Measurements from ENCODE around the gene GAA.
A peak's percentile ranks its signal among the peaks of the same experiment; 100 is the strongest.
"Not testable (repeated sequence)": the region's sequence is repeated elsewhere in the genome, so short reads cannot be mapped to it uniquely, and the experiment has no call there.

Gene GAA

GRCh38 chr17:80147035-80147822, 45.8 kb downstream of the GAA start, which contains the start of gene EIF4A3:
Gene EIF4A3, minus strand, starts transcription at chr17:80147128. Its CDS starts 167 bp downstream, at chr17:80146961.
- DNase-seq, result peak; percentile 98

DNA sequence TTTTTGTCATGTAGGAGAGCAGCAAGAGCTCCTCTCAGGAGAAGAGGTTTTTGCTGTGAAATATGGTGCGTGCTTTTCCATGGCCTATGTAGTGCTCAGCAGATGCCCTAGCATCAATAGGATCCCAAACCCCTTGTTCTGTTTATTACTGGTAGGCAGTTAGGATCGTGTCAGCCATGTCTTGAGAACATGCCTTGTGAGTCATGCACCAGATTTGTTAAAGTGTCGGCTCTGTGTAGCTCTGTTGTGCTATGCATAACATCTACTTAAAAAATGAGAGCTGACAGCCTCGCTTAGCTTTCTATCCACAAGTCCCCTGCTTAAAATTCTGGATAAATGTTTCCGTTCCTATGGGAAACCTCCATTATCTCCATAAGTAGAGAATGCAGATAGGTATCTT, 50.0 kb downstream of the GAA start:
- no peak for DNase-seq

- DNase-seq, result no peak
Measured at GRCh38 chr17:80152081-80152702, 50.8 kb downstream of the GAA start.

- no peak for DNase-seq
Measured at GRCh38 chr17:80153004-80153403, 51.6 kb downstream of the GAA start.

DNA sequence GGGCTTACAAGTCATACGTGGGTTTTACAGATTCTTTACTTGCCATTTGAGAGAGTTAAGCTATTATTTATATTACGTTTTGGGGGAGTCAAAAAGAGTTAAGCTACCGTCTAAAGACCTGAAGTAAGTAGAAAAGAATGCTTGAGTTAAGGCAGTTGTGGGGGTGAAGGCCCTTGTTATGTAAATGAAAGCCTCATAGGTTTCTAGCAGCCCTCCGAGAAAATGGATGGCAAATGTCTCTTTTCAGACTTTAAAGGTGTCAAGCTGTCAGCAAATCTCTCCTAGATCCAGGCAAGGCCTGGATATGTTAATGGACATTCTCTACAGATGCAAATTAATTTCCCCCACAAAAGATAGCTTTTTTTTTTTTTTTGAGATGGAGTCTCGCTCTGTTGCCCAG, 52.8 kb downstream of the GAA start:
- DNase-seq, result no peak

DNA sequence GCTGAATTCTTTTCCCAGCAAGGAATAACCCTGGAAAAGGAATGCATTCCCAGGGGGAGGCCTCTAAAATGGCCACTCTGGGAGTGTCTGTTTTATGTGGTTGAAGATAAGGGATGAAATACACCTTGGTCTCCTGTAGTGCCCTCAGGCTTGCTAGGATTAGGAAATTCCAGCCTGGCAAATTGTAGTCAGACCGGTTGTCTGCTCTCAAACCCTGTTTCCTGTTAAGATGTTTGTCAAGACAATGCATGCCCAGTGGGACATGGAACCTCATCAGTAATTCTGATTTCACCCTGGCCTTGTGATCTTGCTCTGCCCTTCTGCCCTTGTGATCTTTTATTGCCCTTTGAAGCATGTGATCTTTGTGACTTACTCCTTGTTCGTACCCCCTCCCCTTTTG, 54.2 kb downstream of the GAA start:
- DNase-seq, result not testable (repeated sequence)

DNA sequence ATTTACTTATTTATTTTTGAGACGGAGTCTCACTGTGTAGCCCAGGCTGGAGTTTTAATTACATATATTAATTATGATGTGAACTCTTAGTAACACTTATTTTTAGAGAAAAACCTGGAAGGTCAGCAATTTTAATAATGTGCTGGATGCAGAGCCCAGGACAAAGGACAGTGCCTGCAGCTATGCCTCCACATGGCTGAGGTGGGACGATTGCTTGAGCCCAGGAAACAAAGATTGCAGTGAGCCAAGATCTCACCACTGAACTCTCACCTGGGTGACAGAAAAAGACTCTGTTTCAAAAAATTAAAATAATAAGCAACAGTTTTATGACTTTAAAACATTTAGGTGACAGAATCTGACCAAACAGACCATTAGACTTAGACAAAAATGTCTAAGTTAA, 57.5 kb downstream of the GAA start:
- DNase-seq, result no peak

DNA sequence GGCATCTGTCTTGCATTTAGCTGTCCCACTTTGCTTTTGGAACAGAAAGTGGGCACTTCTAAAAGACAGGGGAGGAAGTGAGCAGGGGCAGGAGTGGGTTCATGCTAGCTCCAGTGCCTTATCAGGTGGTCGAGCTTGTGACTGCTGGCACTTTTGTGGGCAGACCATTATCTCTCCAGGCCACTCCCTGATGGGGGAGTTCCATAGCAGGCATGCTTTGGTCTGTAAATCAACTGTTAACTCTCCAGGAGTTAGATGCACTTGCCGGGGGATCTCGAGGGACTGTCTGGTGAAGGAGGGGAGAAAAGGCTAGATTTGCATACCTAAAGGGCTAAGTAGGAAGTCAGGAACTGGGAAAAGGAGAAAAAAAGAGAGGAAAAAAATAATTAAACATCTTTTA, 59.2 kb downstream of the GAA start:
- DNase-seq, result no peak

- DNase-seq, result no peak
Measured at GRCh38 chr17:80163336-80163735, 62.0 kb downstream of the GAA start.

- DNase-seq, result no peak
Measured at GRCh38 chr17:80164185-80164584, 62.8 kb downstream of the GAA start.

DNA sequence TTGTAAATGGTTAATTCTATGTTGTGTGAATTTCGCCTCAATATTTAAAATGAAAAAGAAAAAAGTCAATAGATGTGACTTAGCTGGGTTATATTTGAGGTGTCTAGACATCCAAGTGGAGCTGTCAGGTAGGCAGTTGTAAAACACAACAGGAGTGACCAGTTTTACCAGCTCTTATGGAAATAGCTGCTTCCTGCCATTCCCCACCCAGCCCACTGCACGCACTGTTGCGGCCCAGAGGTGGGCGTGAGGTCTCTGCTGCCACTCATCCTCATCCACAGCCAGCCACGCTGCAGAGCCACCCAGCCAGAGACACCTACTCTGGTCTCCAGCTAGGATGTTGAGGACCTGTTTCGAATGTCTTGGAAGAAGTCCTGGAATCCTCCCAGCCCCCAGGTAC, 65.1 kb downstream of the GAA start:
- no peak for DNase-seq

DNA sequence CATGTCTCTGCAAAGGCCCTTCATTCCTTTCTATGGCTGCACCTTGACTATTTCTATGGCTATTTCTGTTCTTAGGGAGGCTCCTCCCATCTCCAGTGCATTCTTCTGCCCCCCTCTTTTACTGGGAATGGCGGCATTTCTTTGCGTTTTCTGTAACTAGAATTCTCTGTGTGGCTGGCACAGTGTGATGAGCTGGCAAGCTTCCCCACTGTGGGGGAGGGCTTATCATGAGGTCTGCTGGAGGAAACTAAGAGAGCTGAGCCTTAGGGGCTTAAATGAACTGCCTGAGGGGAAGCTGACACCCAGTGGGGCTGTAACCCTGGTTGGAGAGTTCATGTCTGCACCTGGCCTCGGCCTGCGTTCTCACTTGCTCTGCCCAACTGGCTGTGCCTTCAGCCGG, 67.0 kb downstream of the GAA start:
- no peak for DNase-seq

GRCh38 chr17:80169107-80169506, 67.7 kb downstream of the GAA start:
- no peak for DNase-seq

Measured in NCI-H1694 treated with DMSO at 0.1 percent for 48 hours (cell line).